Activated CD8-positive, alpha-beta memory T cell treated with anti-CD3 and anti-CD28 coated beads, Interleukin-2, amount 50 U/mL, for 4 hours (primary cell): Measurements from ENCODE around the gene CCDC92.

ENCODE experiments used
- DNase-seq: peaks from one replicate; pipeline ENCODE4 v3.0.0-alpha.2; 2020

Gene CCDC92

DNA sequence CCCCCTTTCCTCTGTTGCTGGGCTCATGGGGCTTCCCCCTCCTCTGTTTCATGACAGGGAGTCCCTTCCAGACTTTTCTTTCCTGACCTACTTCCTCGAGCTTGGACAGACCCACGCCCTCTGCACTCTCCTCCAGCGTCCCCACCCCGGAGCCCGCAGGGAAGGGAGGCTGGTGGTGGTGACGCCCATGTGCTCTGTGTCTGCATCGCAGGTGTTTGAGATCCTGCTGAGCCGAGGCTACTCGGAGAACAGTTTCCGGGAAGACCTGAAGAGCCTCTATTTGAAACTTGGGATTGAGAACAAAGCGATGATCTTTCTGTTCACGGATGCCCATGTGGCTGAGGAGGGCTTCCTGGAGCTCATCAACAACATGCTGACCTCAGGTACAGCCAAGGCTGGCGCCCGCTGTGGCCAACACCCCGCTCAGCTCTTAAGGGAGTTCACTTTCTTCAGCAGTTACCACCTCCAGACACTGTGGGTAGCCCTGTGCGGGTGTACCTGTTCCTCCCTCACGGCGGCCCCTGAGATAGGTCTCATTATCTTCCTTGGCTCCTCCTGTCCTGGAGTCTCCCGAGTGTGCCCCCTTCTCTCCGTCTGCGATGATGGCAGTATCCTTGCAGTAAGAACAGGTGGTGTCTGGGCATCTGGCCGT lies 85.6 kb downstream of the CCDC92 start:
- no peak for DNase-seq

DNA sequence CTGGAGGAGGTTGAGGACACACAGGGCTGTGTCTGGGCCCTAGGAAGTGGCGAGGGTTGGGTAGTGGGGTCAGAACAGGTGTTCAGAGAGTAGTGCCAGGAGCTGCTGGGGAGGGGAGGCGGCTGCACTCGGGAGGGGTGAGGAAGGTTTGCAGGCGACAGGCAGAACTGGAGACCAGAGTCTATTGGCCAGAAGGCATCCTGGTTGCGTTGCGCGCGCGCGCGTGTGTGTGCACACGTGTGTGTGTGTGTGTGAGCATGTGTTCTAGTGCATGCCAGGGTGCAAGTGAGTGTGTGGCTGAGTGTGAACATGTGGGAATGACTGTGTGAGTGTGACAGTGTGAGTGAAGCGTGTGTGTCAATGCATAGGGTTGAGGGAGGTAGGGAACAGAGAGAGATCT lies 86.4 kb downstream of the CCDC92 start:
- DNase-seq = no peak
